Osteoblast (primary cell): ENCODE measurements around the gene OGFRL1. TPM values are rescaled to one million over a fixed set of nuclear protein-coding genes. Genes with fewer than 3 reads are reported as not detected.

ENCODE experiments used
- DNase-seq: peaks from one replicate; pipeline ENCODE4 v3.0.0; 2011; ENCODE audit warnings: low spot score, mixed read lengths; ENCODE audit not compliant: insufficient read length; ENCODE audit errors: missing footprints
- H2AFZ ChIP-seq: 2 replicates; pipeline ENCODE4 v1.6.0; 2011; ENCODE audit warnings: mild to moderate bottlenecking, low read length
- H3K27ac ChIP-seq: 2 replicates; pipeline ENCODE4 v1.5.1; 2011; ENCODE audit warnings: mild to moderate bottlenecking, low read depth, low read length, moderate library complexity
- H3K27me3 ChIP-seq: 2 replicates; pipeline ENCODE4 v1.6.0; 2012; ENCODE audit warnings: mild to moderate bottlenecking, control low read depth, inconsistent platforms, low read length, moderate library complexity; ENCODE audit not compliant: insufficient read depth
- H3K36me3 ChIP-seq: 2 replicates; pipeline ENCODE4 v1.5.1; 2011; ENCODE audit warnings: mild to moderate bottlenecking, low read length, control low read depth, moderate library complexity; ENCODE audit not compliant: insufficient read depth
- H3K4me1 ChIP-seq: 2 replicates; pipeline ENCODE4 v1.5.1; 2011; ENCODE audit warnings: mild to moderate bottlenecking, low read length, control low read depth, moderate library complexity; ENCODE audit not compliant: insufficient read depth
- H3K4me2 ChIP-seq: 2 replicates; pipeline ENCODE4 v1.6.0; 2011; ENCODE audit warnings: mild to moderate bottlenecking, low read length; ENCODE audit not compliant: insufficient read depth
- H3K4me3 ChIP-seq: fragments of 200-600 bp; sonication (generic); 3 replicates; pipeline ENCODE4 v1.5.1; 2012; ENCODE audit warnings: mild to moderate bottlenecking, low read length, inconsistent platforms; ENCODE audit not compliant: insufficient read depth
- H3K79me2 ChIP-seq: 2 replicates; pipeline ENCODE4 v1.6.0; 2012; ENCODE audit warnings: mild to moderate bottlenecking, low read length, control low read depth, inconsistent platforms; ENCODE audit not compliant: insufficient read depth
- H3K9me3 ChIP-seq: 2 replicates; pipeline ENCODE4 v1.5.1; 2011; ENCODE audit warnings: low read depth, low read length, control low read depth
- H4K20me1 ChIP-seq: 2 replicates; pipeline ENCODE4 v1.6.0; 2012; ENCODE audit warnings: mild to moderate bottlenecking, low read length, control low read depth; ENCODE audit not compliant: insufficient read depth
- CTCF ChIP-seq: IDR thresholded peaks from 2 replicates; pipeline ENCODE4 v1.5.1; 2011; ENCODE audit warnings: mild to moderate bottlenecking, low read depth, low read length, moderate library complexity; ENCODE audit errors: extremely low read depth
- total RNA-seq: library from RNA; depleted of rRNA; stranded (reverse); fragments of >200 nt; gene quantifications from 2 replicates; pipeline ENCODE4 v1.2.3, GENCODE V29; 2012

The OGFRL1 gene
- total RNA-seq, 1 donor, result 15.9 TPM

- H3K79me2 ChIP-seq, result no peaks in the 10 kb centered on the region
- no peaks in the 10 kb centered on the region for H3K4me1 ChIP-seq
- H3K4me3 ChIP-seq, result no peak overlapping the region
- H3K36me3 ChIP-seq, result no peaks in the 10 kb centered on the region
- no peak for DNase-seq
- H4K20me1 ChIP-seq, result no peaks in the 10 kb centered on the region
- H2AFZ ChIP-seq, result no peak overlapping the region
- H3K27me3 ChIP-seq, result no peaks in the 10 kb centered on the region
- H3K27ac ChIP-seq, result no peak overlapping the region
- H3K4me2 ChIP-seq, result no peak overlapping the region
- no peaks in the 10 kb centered on the region for H3K9me3 ChIP-seq
- no peak for TF ChIP-seq CTCF
Observed at GRCh38 chr6:71320041-71320440, 31.4 kb downstream of the OGFRL1 start.

GRCh38 chr6:71321314-71321713 lies 32.7 kb downstream of the OGFRL1 start:
- no peak overlapping the region for H3K4me3 ChIP-seq
- no peaks in the 10 kb centered on the region for H3K36me3 ChIP-seq
- TF ChIP-seq CTCF, result no peak
- H4K20me1 ChIP-seq, result no peaks in the 10 kb centered on the region
- no peak overlapping the region for H3K4me2 ChIP-seq
- no peaks in the 10 kb centered on the region for H3K27me3 ChIP-seq
- no peak overlapping the region for H2AFZ ChIP-seq
- no peaks in the 10 kb centered on the region for H3K4me1 ChIP-seq
- H3K79me2 ChIP-seq, result no peaks in the 10 kb centered on the region
- no peaks in the 10 kb centered on the region for H3K9me3 ChIP-seq
- no peak overlapping the region for H3K27ac ChIP-seq
- no peak for DNase-seq

GRCh38 chr6:71324194-71324785 lies 35.7 kb downstream of the OGFRL1 start:
- DNase-seq, result no peak
- no peaks in the 10 kb centered on the region for H3K36me3 ChIP-seq
- TF ChIP-seq CTCF, result no peak

GRCh38 chr6:71326611-71327010 lies 38.0 kb downstream of the OGFRL1 start:
- Histone ChIP-seq H3K79me2 (no peaks in the 10 kb centered on the region), H3K27ac (no peak overlapping the region), H3K36me3 (no peaks in the 10 kb centered on the region), H3K4me2 (no peak overlapping the region), H3K9me3 (no peaks in the 10 kb centered on the region), H3K27me3 (no peaks in the 10 kb centered on the region), H4K20me1 (no peaks in the 10 kb centered on the region), H3K4me1 (no peaks in the 10 kb centered on the region), H3K4me3 (no peak overlapping the region), H2AFZ (no peak overlapping the region)
- DNase-seq, result no peak
- no peak for TF ChIP-seq CTCF

More at GRCh38 chr6:71324194-71324785, 35.7 kb downstream of the OGFRL1 start:
- Histone ChIP-seq H3K79me2 (no peaks in the 10 kb centered on the region), H3K4me2 (no peak overlapping the region), H4K20me1 (no peaks in the 10 kb centered on the region), H3K27ac (no peak overlapping the region), H2AFZ (no peak overlapping the region), H3K27me3 (no peaks in the 10 kb centered on the region), H3K4me3 (no peak overlapping the region), H3K9me3 (no peaks in the 10 kb centered on the region), H3K4me1 (no peaks in the 10 kb centered on the region)
